Ascending aorta (tissue), 2 donors: ENCODE data around the gene PAPPA. TPM values are rescaled to one million over a fixed set of nuclear protein-coding genes. Genes with fewer than 3 reads are reported as not detected.

ENCODE experiments used
- DNase-seq, 2 donors: peaks; one replicate each; pipeline ENCODE4 v3.0.0-alpha.2; 2019; ENCODE audit warnings: low spot score in 2 of 2
- H3K27ac ChIP-seq, 2 donors: fragments of 200-600 bp; sonication (generic); one replicate each; pipeline ENCODE4 v1.5.1; 2016 to 2017; ENCODE audit warnings: mild to moderate bottlenecking in 1 of 2
- H3K27me3 ChIP-seq: fragments of 200-600 bp; sonication (generic); one replicate; pipeline ENCODE4 v1.5.1; 2017
- H3K36me3 ChIP-seq, 2 donors: fragments of 200-600 bp; sonication (generic); one replicate each; pipeline ENCODE4 v1.5.1; 2016
- H3K4me1 ChIP-seq, 2 donors: fragments of 200-600 bp; sonication (generic); one replicate each; pipeline ENCODE4 v1.5.1; 2016 to 2017; ENCODE audit warnings: mild to moderate bottlenecking in 1 of 2
- H3K4me3 ChIP-seq, 2 donors: fragments of 200-600 bp; sonication (generic); one replicate each; pipeline ENCODE4 v1.5.1; 2016 to 2017; ENCODE audit warnings: mild to moderate bottlenecking in 1 of 2
- H3K9me3 ChIP-seq, 2 donors: fragments of 200-600 bp; sonication (generic); one replicate each; pipeline ENCODE4 v1.5.1; 2016
- intact Hi-C: fragments of 100-400 bp; cut with DNase I; formaldehyde crosslinking; loops from one replicate; pipeline ENCODE4 v1.15.1; 2023
- total RNA-seq: library from RNA; depleted of rRNA; stranded (reverse); fragments of >200 nt; gene quantifications from one replicate; pipeline ENCODE4 v1.1.0, GENCODE V29; 2016
- TF ChIP-seq, protein P1 (sequence below), 3 experiments: fragments of 200-600 bp in 2 of 3; fragments of 450-650 bp in 1 of 3; sonication (generic) in 2 of 3; IDR thresholded peaks; one replicate each; pipeline ENCODE4 v1.5.1; 2016 to 2019; ENCODE audit warnings: antibody characterized with exemption in 3 of 3, mild to moderate bottlenecking in 1 of 3, moderate library complexity in 1 of 3

Gene PAPPA
- total RNA-seq, 1 donor from 2014 or later = 6.0 TPM

DNA sequence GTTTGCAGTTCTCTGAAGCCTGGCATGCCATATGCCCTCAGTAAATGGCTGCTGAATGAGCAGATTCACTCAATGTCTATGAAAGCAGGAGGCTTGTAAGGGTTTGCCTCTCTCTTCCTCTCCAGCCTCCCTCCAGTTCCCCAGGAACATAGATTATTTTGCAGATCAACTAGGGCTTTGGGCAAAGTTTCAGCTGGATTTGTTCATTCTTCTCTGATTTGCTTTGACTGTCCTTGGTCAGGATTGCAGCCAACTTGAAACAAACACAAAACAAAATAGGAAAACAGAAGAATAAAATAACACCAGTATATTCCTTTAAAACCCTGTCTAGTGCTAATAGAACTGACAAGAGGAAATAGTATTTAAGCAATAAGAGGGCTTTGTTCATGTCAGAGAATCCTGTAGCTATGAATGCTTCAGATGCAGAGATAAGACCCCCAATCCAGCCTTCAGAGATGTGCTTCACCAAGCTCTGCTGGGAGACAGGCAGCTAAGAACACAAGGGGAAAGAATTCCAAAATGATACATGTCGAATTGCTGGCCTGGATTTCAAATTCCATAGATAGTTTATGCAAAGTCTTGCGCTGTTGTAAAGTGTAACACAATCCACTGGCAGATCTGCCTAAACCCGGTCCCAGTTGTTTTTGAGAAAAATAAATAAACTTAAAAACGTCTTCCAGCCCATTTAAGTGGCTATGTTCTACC, 174.3 kb downstream of the PAPPA start:
- H3K36me3 ChIP-seq = peaks cover 0 to 8% of the 10 kb centered on the region in 2 donors
- H3K27me3 ChIP-seq = no peaks in the 10 kb centered on the region
- H3K4me3 ChIP-seq = no peak overlapping the region
- no peak overlapping the region for H3K27ac ChIP-seq
- no peak for DNase-seq
- peaks cover 0 to 4% of the 10 kb centered on the region in 2 donors for H3K4me1 ChIP-seq
- H3K9me3 ChIP-seq = no peaks in the 10 kb centered on the region
- intact Hi-C loops = no loop called here
- TF ChIP-seq, protein P1, sequence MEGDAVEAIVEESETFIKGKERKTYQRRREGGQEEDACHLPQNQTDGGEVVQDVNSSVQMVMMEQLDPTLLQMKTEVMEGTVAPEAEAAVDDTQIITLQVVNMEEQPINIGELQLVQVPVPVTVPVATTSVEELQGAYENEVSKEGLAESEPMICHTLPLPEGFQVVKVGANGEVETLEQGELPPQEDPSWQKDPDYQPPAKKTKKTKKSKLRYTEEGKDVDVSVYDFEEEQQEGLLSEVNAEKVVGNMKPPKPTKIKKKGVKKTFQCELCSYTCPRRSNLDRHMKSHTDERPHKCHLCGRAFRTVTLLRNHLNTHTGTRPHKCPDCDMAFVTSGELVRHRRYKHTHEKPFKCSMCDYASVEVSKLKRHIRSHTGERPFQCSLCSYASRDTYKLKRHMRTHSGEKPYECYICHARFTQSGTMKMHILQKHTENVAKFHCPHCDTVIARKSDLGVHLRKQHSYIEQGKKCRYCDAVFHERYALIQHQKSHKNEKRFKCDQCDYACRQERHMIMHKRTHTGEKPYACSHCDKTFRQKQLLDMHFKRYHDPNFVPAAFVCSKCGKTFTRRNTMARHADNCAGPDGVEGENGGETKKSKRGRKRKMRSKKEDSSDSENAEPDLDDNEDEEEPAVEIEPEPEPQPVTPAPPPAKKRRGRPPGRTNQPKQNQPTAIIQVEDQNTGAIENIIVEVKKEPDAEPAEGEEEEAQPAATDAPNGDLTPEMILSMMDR (IDR thresholded peaks at IDR 0.05) = no peak

DNA sequence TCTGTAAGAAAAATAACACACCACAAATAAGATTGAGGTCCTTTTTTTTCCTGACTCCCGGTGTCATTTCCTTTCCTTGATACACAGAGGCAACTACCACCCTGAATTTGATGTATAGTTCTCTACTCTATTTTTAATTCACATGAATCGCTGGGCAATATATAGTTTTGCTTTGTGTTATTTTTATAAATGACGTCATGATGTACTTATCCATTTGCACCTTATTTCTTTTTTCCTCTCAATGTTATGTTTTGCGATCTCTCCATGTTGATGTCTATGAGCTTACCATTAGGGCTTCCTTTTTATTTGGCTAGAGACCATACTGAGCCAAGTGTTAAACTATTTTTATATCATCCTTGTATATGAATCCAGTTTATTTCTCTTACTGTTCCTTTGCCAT, 175.9 kb downstream of the PAPPA start:
- no peak for DNase-seq
- no peaks in the 10 kb centered on the region for H3K9me3 ChIP-seq
- TF ChIP-seq, protein P1 (IDR thresholded peaks at IDR 0.05) = no peak
- no peak overlapping the region for H3K4me3 ChIP-seq
- no peaks in the 10 kb centered on the region for H3K27me3 ChIP-seq
- intact Hi-C loops = no loop called here
- no peak overlapping the region for H3K27ac ChIP-seq
- peaks cover 0 to 4% of the 10 kb centered on the region in 2 donors for H3K4me1 ChIP-seq
- peaks cover 0 to 9% of the 10 kb centered on the region in 2 donors for H3K36me3 ChIP-seq

DNA sequence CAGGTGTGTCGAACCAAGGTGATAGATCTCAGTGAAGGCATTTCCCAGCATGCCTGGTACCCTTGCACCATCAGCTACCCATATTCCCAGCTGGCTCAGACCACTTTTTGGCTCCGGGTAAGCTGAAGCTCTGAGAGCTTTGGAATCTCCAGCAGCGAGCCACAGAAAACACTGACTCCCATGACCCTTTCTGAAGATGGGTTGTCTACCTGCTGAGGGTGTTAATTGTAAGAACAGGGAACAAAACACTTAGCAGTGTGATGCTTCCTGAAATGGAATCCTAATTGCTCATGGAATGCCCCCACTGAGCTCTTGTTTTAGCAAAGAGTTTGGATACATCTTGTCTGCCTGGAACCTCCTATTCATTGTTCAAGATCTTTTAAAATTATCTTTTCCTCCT, 177.7 kb downstream of the PAPPA start:
- peaks cover 0 to 4% of the 10 kb centered on the region in 2 donors for H3K4me1 ChIP-seq
- H3K27ac ChIP-seq = no peak overlapping the region
- H3K27me3 ChIP-seq = no peaks in the 10 kb centered on the region
- no peak overlapping the region for H3K4me3 ChIP-seq
- TF ChIP-seq, protein P1 (IDR thresholded peaks at IDR 0.05) = no peak
- intact Hi-C loops = no loop called here
- peaks cover 0 to 17% of the 10 kb centered on the region in 2 donors for H3K36me3 ChIP-seq
- DNase-seq = no peak
- H3K9me3 ChIP-seq = no peaks in the 10 kb centered on the region

DNA sequence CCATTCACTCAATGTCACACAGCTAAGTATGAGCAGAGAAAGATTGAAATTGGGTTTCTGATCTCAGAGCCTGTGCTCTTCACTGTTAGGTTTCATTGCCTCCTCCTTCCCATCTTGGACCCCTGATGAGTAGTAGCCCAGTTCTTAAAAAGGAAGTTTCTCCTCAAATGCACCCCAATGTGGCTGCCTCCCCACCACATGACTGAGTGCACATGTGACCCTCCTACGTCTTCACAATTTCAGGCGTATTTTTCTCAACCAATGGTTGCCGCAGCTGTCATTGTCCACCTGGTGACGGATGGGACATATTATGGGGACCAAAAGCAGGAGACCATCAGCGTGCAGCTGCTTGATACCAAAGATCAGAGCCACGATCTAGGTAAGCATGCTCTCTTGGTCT, 178.5 kb downstream of the PAPPA start:
- peaks cover 0 to 17% of the 10 kb centered on the region in 2 donors for H3K36me3 ChIP-seq
- H3K4me3 ChIP-seq = no peak overlapping the region
- no peak for DNase-seq
- TF ChIP-seq, protein P1 (IDR thresholded peaks at IDR 0.05) = no peak
- no peak overlapping the region for H3K27ac ChIP-seq
- H3K27me3 ChIP-seq = no peaks in the 10 kb centered on the region
- no peaks in the 10 kb centered on the region for H3K9me3 ChIP-seq
- peaks cover 0 to 4% of the 10 kb centered on the region in 2 donors for H3K4me1 ChIP-seq
- intact Hi-C loops = no loop called here

DNA sequence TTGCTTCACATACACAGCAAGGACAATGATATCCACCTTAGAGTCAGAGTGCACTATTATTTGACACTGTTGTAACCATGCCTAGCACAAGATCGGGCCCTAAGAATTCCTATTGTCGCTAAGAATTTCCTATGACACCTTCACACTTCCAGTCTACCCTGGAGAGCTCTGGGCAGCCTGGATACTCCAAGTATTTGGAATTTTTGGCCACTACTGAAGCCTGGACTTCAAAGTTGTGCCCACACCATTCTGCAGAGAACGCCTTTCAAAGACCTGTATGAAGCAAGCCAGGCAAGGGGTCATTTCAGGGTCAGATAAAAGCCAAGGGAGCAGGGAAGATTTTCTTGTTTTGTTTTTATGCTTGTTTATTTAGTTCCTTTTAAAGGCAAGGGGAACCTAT, 179.7 kb downstream of the PAPPA start:
- Histone ChIP-seq H3K9me3 (no peaks in the 10 kb centered on the region), H3K27me3 (no peaks in the 10 kb centered on the region), H3K4me3 (no peak overlapping the region), H3K36me3 (peaks cover 0 to 17% of the 10 kb centered on the region in 2 donors), H3K4me1 (no peaks in the 10 kb centered on the region), H3K27ac (no peak overlapping the region)
- TF ChIP-seq, protein P1 (IDR thresholded peaks at IDR 0.05) = no peak
- no peak for DNase-seq
- intact Hi-C loops = no loop called here
